GM12878 (cell line): Measurements from ENCODE around the gene LYG1. TPM values are rescaled to one million over a fixed set of nuclear protein-coding genes. Genes with fewer than 3 reads are reported as not detected.

Experiments used
- polyA plus RNA-seq, 11 experiments: library from polyadenylated mRNA; depleted of rRNA in 4 of 11; unstranded in 6 of 11; stranded (reverse) in 5 of 11; fragments of >200 nt; fragmentation: Nextera tagmentation in 4 of 11; fragmentation: Illumina TruSeq in 1 of 11; extraction: Ambion mirVana in 4 of 11; extraction: Trizol in 1 of 11; gene quantifications; 1 replicate in 1 of 11; 2 replicates in 10 of 11; pipeline versions ENCODE4 v1.2.1 to v1.2.3, GENCODE V29; 2011 to 2016; ENCODE audit warnings: inconsistent platforms in 2 of 11, missing spikeins in 2 of 11, low read depth in 1 of 11
- total RNA-seq, 4 experiments: library from RNA; depleted of rRNA in 3 of 4; stranded (reverse); fragments of >200 nt in 3 of 4; fragmentation: Illumina TruSeq in 1 of 4; extraction: Trizol in 1 of 4; gene quantifications; 2 replicates each; pipeline versions ENCODE4 v1.2.1 to v1.2.3, GENCODE V29; 2013 to 2021

LYG1 gene
- total and polyA plus RNA-seq, 10 of the 15 experiments (the other 5 are each of a cell fraction or from before 2014, with no cell fraction given), result 0.27 to 1.3 (median 0.79) TPM; not detected in 1

Other genes starting within 250 kb of the LYG1 start
Only the 7 nearest of the 9 such genes appear.
- gene TSGA10, start 146.3 kb downstream of the LYG1 start, total RNA-seq (2014; rRNA removed), result 5.6 and 6.3 TPM in 2 replicates
- gene TSGA10, start 146.3 kb downstream of the LYG1 start, total RNA-seq (2014; rRNA removed; fragmentation: Illumina TruSeq; extraction: Trizol), result 13.4 and 14.5 TPM in 2 replicates
- gene TSGA10, start 146.3 kb downstream of the LYG1 start, total RNA-seq (2021), result 6.2 and 7.2 TPM in 2 replicates
- gene TSGA10, start 146.3 kb downstream of the LYG1 start, polyA plus RNA-seq (2011; rRNA removed), result 4.6 and 5.3 TPM in 2 replicates
- gene TSGA10, start 146.3 kb downstream of the LYG1 start, polyA plus RNA-seq (2014; fragmentation: Illumina TruSeq; extraction: Trizol), result 7.9 and 9.1 TPM in 2 replicates
- gene TSGA10, start 146.3 kb downstream of the LYG1 start, polyA plus RNA-seq (2014; fragmentation: Nextera tagmentation; extraction: Ambion mirVana), result 10 to 100 TPM; 10.2 to 11.6 TPM
- 5.3 TPM in 2 replicates for gene TSGA10, start 146.3 kb downstream of the LYG1 start, polyA plus RNA-seq (2014; rRNA removed)
- gene TSGA10, start 146.3 kb downstream of the LYG1 start, polyA plus RNA-seq (2016; fragmentation: Nextera tagmentation; extraction: Ambion mirVana), result 10 to 100 TPM in 1 of 2 experiments, 1 to 10 TPM in 1; 8.1 to 13.5 TPM
- gene LIPT1, start 146.2 kb downstream of the LYG1 start, total RNA-seq (2014; rRNA removed), result 8.0 and 8.3 TPM in 2 replicates
- 10.4 and 10.9 TPM in 2 replicates for gene LIPT1, start 146.2 kb downstream of the LYG1 start, total RNA-seq (2014; rRNA removed; fragmentation: Illumina TruSeq; extraction: Trizol)
- 7.2 and 8.5 TPM in 2 replicates for gene LIPT1, start 146.2 kb downstream of the LYG1 start, total RNA-seq (2021)
- 15.5 and 22.3 TPM in 2 replicates for gene LIPT1, start 146.2 kb downstream of the LYG1 start, polyA plus RNA-seq (2011; rRNA removed)
- gene LIPT1, start 146.2 kb downstream of the LYG1 start, polyA plus RNA-seq (2014; fragmentation: Illumina TruSeq; extraction: Trizol), result 13.0 and 16.9 TPM in 2 replicates
- 10 to 100 TPM; 14.4 to 15.3 TPM for gene LIPT1, start 146.2 kb downstream of the LYG1 start, polyA plus RNA-seq (2014; fragmentation: Nextera tagmentation; extraction: Ambion mirVana)
- 8.4 and 9.4 TPM in 2 replicates for gene LIPT1, start 146.2 kb downstream of the LYG1 start, polyA plus RNA-seq (2014; rRNA removed)
- gene LIPT1, start 146.2 kb downstream of the LYG1 start, polyA plus RNA-seq (2016; fragmentation: Nextera tagmentation; extraction: Ambion mirVana), result 10 to 100 TPM; 10.8 TPM
- gene MITD1, start 120.1 kb downstream of the LYG1 start, total RNA-seq (2014; rRNA removed), result 36.9 and 47.4 TPM in 2 replicates
- gene MITD1, start 120.1 kb downstream of the LYG1 start, total RNA-seq (2014; rRNA removed; fragmentation: Illumina TruSeq; extraction: Trizol), result 68.1 and 74.9 TPM in 2 replicates
- gene MITD1, start 120.1 kb downstream of the LYG1 start, total RNA-seq (2021), result 33.0 and 35.6 TPM in 2 replicates
- 52.6 and 89.2 TPM in 2 replicates for gene MITD1, start 120.1 kb downstream of the LYG1 start, polyA plus RNA-seq (2011; rRNA removed)
- gene MITD1, start 120.1 kb downstream of the LYG1 start, polyA plus RNA-seq (2014; fragmentation: Illumina TruSeq; extraction: Trizol), result 74.3 and 90.7 TPM in 2 replicates
- 100 to 1,000 TPM; 106 to 116 TPM for gene MITD1, start 120.1 kb downstream of the LYG1 start, polyA plus RNA-seq (2014; fragmentation: Nextera tagmentation; extraction: Ambion mirVana)
- 46.6 and 61.9 TPM in 2 replicates for gene MITD1, start 120.1 kb downstream of the LYG1 start, polyA plus RNA-seq (2014; rRNA removed)
- 10 to 100 TPM; 61.2 to 65.1 TPM for gene MITD1, start 120.1 kb downstream of the LYG1 start, polyA plus RNA-seq (2016; fragmentation: Nextera tagmentation; extraction: Ambion mirVana)
- gene MRPL30, start 120.0 kb downstream of the LYG1 start, total RNA-seq (2014; rRNA removed), result 40.2 and 45.5 TPM in 2 replicates
- gene MRPL30, start 120.0 kb downstream of the LYG1 start, total RNA-seq (2014; rRNA removed; fragmentation: Illumina TruSeq; extraction: Trizol), result 51.3 TPM in 2 replicates
- gene MRPL30, start 120.0 kb downstream of the LYG1 start, total RNA-seq (2021), result 30.3 and 33.6 TPM in 2 replicates
- gene MRPL30, start 120.0 kb downstream of the LYG1 start, polyA plus RNA-seq (2011; rRNA removed), result 39.8 and 64.5 TPM in 2 replicates
- 63.3 and 94.8 TPM in 2 replicates for gene MRPL30, start 120.0 kb downstream of the LYG1 start, polyA plus RNA-seq (2014; fragmentation: Illumina TruSeq; extraction: Trizol)
- gene MRPL30, start 120.0 kb downstream of the LYG1 start, polyA plus RNA-seq (2014; fragmentation: Nextera tagmentation; extraction: Ambion mirVana), result 10 to 100 TPM; 34.9 to 53.1 TPM
- gene MRPL30, start 120.0 kb downstream of the LYG1 start, polyA plus RNA-seq (2014; rRNA removed), result 32.2 and 39.9 TPM in 2 replicates
- gene MRPL30, start 120.0 kb downstream of the LYG1 start, polyA plus RNA-seq (2016; fragmentation: Nextera tagmentation; extraction: Ambion mirVana), result 10 to 100 TPM; 35.7 to 42.8 TPM
- gene LYG2, start 45.5 kb downstream of the LYG1 start, total RNA-seq (2014; rRNA removed), result not detected in 2 replicates
- gene LYG2, start 45.5 kb downstream of the LYG1 start, total RNA-seq (2014; rRNA removed; fragmentation: Illumina TruSeq; extraction: Trizol), result not detected in 2 replicates
- not detected in 2 replicates for gene LYG2, start 45.5 kb downstream of the LYG1 start, total RNA-seq (2021)
- gene LYG2, start 45.5 kb downstream of the LYG1 start, polyA plus RNA-seq (2011; rRNA removed), result not detected in 2 replicates
- 0.30 TPM in 1 of 2 replicates, not detected in the other for gene LYG2, start 45.5 kb downstream of the LYG1 start, polyA plus RNA-seq (2014; fragmentation: Illumina TruSeq; extraction: Trizol)
- under 1 TPM; 0.11 to 0.23 TPM for gene LYG2, start 45.5 kb downstream of the LYG1 start, polyA plus RNA-seq (2014; fragmentation: Nextera tagmentation; extraction: Ambion mirVana)
- gene LYG2, start 45.5 kb downstream of the LYG1 start, polyA plus RNA-seq (2014; rRNA removed), result not detected in 2 replicates
- gene LYG2, start 45.5 kb downstream of the LYG1 start, polyA plus RNA-seq (2016; fragmentation: Nextera tagmentation; extraction: Ambion mirVana), result under 1 TPM; 0.51 to 0.95 TPM
- 37.4 and 45.4 TPM in 2 replicates for gene TXNDC9, start 35.1 kb upstream of the LYG1 start, total RNA-seq (2014; rRNA removed)
- 48.2 and 53.1 TPM in 2 replicates for gene TXNDC9, start 35.1 kb upstream of the LYG1 start, total RNA-seq (2014; rRNA removed; fragmentation: Illumina TruSeq; extraction: Trizol)
- gene TXNDC9, start 35.1 kb upstream of the LYG1 start, total RNA-seq (2021), result 26.6 and 28.8 TPM in 2 replicates
- 37.0 and 57.1 TPM in 2 replicates for gene TXNDC9, start 35.1 kb upstream of the LYG1 start, polyA plus RNA-seq (2011; rRNA removed)
- gene TXNDC9, start 35.1 kb upstream of the LYG1 start, polyA plus RNA-seq (2014; fragmentation: Illumina TruSeq; extraction: Trizol), result 48.6 and 56.8 TPM in 2 replicates
- gene TXNDC9, start 35.1 kb upstream of the LYG1 start, polyA plus RNA-seq (2014; fragmentation: Nextera tagmentation; extraction: Ambion mirVana), result 100 to 1,000 TPM; 136 to 170 TPM
- 23.0 and 27.0 TPM in 2 replicates for gene TXNDC9, start 35.1 kb upstream of the LYG1 start, polyA plus RNA-seq (2014; rRNA removed)
- 10 to 100 TPM; 76.0 to 77.3 TPM for gene TXNDC9, start 35.1 kb upstream of the LYG1 start, polyA plus RNA-seq (2016; fragmentation: Nextera tagmentation; extraction: Ambion mirVana)
- gene EIF5B, start 36.2 kb upstream of the LYG1 start, total RNA-seq (2014; rRNA removed), result 37.6 and 42.0 TPM in 2 replicates
- gene EIF5B, start 36.2 kb upstream of the LYG1 start, total RNA-seq (2014; rRNA removed; fragmentation: Illumina TruSeq; extraction: Trizol), result 33.9 and 38.7 TPM in 2 replicates
- gene EIF5B, start 36.2 kb upstream of the LYG1 start, total RNA-seq (2021), result 47.0 and 53.8 TPM in 2 replicates
- gene EIF5B, start 36.2 kb upstream of the LYG1 start, polyA plus RNA-seq (2011; rRNA removed), result 21.7 and 22.1 TPM in 2 replicates
- gene EIF5B, start 36.2 kb upstream of the LYG1 start, polyA plus RNA-seq (2014; fragmentation: Illumina TruSeq; extraction: Trizol), result 119 and 143 TPM in 2 replicates
- gene EIF5B, start 36.2 kb upstream of the LYG1 start, polyA plus RNA-seq (2014; fragmentation: Nextera tagmentation; extraction: Ambion mirVana), result 10 to 100 TPM; 38.2 to 52.4 TPM
- 36.7 and 37.2 TPM in 2 replicates for gene EIF5B, start 36.2 kb upstream of the LYG1 start, polyA plus RNA-seq (2014; rRNA removed)
- 10 to 100 TPM; 43.5 to 46.7 TPM for gene EIF5B, start 36.2 kb upstream of the LYG1 start, polyA plus RNA-seq (2016; fragmentation: Nextera tagmentation; extraction: Ambion mirVana)